ENCODE results near the gene SNX9.

SNX9 gene

GRCh38 chr6:157880534-157880933 lies 57.5 kb downstream of the SNX9 start:
- DNase-seq (ENCODE audit: extremely low read depth, low read depth): no peak

DNA sequence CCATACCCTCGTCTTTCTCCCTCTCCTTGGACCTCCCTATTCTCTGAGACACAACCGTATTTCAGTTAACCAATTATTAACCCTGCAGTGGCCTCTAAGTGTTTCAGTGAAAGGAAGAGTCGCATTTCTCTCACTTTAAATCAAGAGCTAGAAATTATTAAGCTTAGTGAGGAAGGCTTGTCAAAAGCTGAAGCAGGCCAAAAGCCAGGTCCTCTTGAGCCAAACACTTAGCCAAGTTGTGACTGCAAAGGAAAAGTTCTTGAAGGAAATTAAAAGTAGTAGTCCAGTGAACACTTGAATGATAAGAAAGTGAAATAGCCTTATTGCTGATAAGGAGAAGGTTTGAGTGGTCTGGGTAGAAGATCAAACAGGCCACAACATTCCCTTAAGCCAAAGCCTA lies 58.3 kb downstream of the SNX9 start:
- no peak for TF ChIP-seq CTCF (IDR thresholded peaks at IDR 0.05; ENCODE audit: low read depth, low read length)
- DNase-seq (ENCODE audit: extremely low read depth, low read depth): no peak

More at GRCh38 chr6:157880534-157880933, 57.5 kb downstream of the SNX9 start:
- no peak for TF ChIP-seq CTCF (IDR thresholded peaks at IDR 0.05; ENCODE audit: low read depth, low read length)

DNA sequence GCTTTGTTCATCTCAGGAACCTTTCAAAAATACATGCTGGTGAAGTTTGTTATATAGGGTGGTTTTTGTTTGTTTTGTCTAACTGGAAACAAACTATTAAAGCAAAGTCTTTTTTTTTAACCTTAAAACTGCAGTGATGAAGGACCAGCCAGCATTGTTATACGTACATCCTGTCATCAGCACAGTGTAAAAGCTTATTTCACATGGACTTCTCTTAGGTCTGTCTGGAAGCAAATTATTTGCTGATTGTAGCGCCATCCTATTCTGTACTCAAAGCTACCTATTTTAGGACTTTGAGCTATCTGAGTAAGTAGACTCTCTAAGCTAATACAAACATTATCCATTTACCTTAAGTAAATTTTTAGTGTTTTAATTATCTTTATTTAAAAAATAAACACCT lies 61.7 kb downstream of the SNX9 start:
- no peak for TF ChIP-seq CTCF (IDR thresholded peaks at IDR 0.05; ENCODE audit: low read depth, low read length)

GRCh38 chr6:157885211-157885788 lies 62.3 kb downstream of the SNX9 start:
- DNase-seq (ENCODE audit: extremely low read depth, low read depth): no peak
- TF ChIP-seq CTCF (IDR thresholded peaks at IDR 0.05; ENCODE audit: low read depth, low read length): no peak

More for the DNA sequence above, 61.7 kb downstream of the SNX9 start:
- no peak for DNase-seq (ENCODE audit: extremely low read depth, low read depth)

DNA sequence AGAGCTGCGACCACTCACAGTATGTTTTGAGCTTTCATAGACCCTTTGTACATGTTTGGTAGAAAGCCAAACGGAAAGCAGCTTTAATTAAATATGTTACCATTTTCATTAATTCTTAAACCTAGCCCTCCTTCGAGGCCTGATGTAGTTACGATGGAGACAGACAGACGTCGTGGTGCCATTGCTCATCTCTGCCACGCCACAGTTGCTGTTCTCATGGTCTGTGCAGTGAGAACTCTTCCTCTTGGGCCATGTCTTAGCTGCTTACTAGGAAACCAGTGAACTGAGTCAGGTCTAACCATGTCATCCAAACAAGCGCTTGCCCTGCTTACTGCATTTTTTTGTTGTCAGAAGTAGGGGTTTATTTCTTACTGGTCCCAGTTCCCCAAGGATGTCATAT lies 62.8 kb downstream of the SNX9 start:
- no peak for TF ChIP-seq CTCF (IDR thresholded peaks at IDR 0.05; ENCODE audit: low read depth, low read length)
- DNase-seq (ENCODE audit: extremely low read depth, low read depth): no peak

- no peak for DNase-seq (ENCODE audit: extremely low read depth, low read depth)
- TF ChIP-seq CTCF (IDR thresholded peaks at IDR 0.05; ENCODE audit: low read depth, low read length): no peak
These were observed 64.8 kb downstream of the SNX9 start for GRCh38 chr6:157887892-157888291.

DNA sequence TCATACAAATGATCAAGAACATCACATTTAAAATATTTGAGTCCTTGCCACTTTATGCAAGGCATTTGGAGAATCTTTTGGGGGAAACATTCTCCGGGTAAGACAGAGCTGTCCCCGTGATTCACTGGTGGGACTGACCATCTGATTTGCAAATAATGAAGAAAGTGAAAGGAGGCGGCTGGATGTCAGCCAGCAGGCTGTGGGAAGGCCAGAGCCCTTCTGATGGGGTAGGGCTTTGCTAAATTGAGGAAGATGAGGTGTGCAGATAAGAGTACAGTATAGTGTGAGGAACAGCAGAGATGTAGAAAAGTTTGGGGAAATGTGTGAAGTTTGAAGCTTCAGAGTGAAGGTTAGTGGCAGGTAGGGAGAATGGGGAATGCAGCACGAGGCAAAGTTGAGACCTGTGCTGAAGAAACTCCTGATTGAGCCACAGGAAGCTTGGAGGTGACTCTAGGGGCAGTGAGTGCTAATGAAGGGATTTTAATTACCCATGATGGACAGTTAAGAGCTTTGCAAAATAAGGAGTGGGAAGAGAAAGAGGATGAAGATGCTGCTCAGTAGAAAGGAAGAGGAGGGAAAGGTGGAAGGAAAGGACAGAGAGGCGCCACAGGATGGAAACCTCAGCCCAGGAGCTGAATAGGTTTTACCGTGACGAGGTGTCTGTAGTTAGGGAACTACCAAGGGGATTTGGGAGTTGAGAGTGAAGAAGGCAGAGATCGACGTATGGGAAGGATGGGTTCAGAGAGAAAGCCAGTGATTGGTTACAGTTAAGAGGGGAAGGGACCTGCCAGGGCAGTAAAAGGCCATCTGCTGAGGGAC lies 68.7 kb downstream of the SNX9 start:
- DNase-seq (ENCODE audit: extremely low read depth, low read depth): no peak
- TF ChIP-seq CTCF (IDR thresholded peaks at IDR 0.05; ENCODE audit: low read depth, low read length): no peak

Measured in AG09319 (cell line).